GM23248 (cell line): ENCODE data around the gene ATXN7L2.

Source experiments
- EZH2 ChIP-seq: fragments of 200-600 bp; sonication (generic); IDR thresholded peaks from 2 replicates; pipeline ENCODE4 v1.6.1; 2018; ENCODE audit warnings: antibody characterized with exemption, mild to moderate bottlenecking; ENCODE audit not compliant: insufficient read depth, poor library complexity, severe bottlenecking
- EZH2phosphoT487 ChIP-seq: fragments of 200-600 bp; sonication (generic); IDR thresholded peaks from 2 replicates; pipeline ENCODE4 v1.6.1; 2018; ENCODE audit warnings: antibody characterized with exemption, moderate library complexity, mild to moderate bottlenecking, low read depth; ENCODE audit not compliant: insufficient read depth

GRCh38 chr1:109523706-109524105, 40.0 kb downstream of the ATXN7L2 start:
- TF ChIP-seq EZH2: no peak
- no peak for TF ChIP-seq EZH2phosphoT487
